Gastrocnemius medialis (tissue), 4 donors: Measurements from ENCODE around the gene IQGAP2. TPM values are rescaled to one million over a fixed set of nuclear protein-coding genes. Genes with fewer than 3 reads are reported as not detected.
"Not testable (repeated sequence)": the region's sequence is repeated elsewhere in the genome, so short reads cannot be mapped to it uniquely, and the experiment has no call there.

Source experiments
- ATAC-seq, 2 donors: fragments of 150-250 bp; one replicate each; pipeline ENCODE4 v1.9.1; 2016
- DNase-seq, 2 donors: peaks; one replicate each; pipeline ENCODE4 v3.0.0-alpha.2; 2019
- H3K27ac ChIP-seq, 4 donors: fragments of 200-600 bp; sonication (generic); 1 replicate in 1 of 4; 2 replicates in 3 of 4; pipeline ENCODE4 v1.5.1; 2016 to 2018; ENCODE audit warnings: mild to moderate bottlenecking in 2 of 4, moderate library complexity in 1 of 4
- H3K27me3 ChIP-seq, 3 donors: fragments of 200-600 bp; sonication (generic) in 2 of 3; 1 replicate in 1 of 3; 2 replicates in 2 of 3; pipeline versions ENCODE4 v1.5.1 to v1.6.0; 2016 to 2019; ENCODE audit warnings: mild to moderate bottlenecking in 1 of 3, moderate library complexity in 1 of 3
- H3K36me3 ChIP-seq, 2 donors: fragments of 200-600 bp; sonication (generic) in 1 of 2; one replicate each; pipeline ENCODE4 v1.5.1; 2017 to 2018
- H3K4me1 ChIP-seq, 2 donors: fragments of 200-600 bp; sonication (generic) in 1 of 2; one replicate each; pipeline ENCODE4 v1.5.1; 2016 to 2017; ENCODE audit warnings: mild to moderate bottlenecking in 2 of 2
- H3K4me3 ChIP-seq, 4 donors: fragments of 200-600 bp; sonication (generic) in 3 of 4; 1 replicate in 1 of 4; 2 replicates in 3 of 4; pipeline ENCODE4 v1.5.1; 2016 to 2019; ENCODE audit warnings: mild to moderate bottlenecking in 2 of 4
- H3K9me3 ChIP-seq, 3 donors: fragments of 200-600 bp; sonication (generic) in 2 of 3; 1 replicate in 1 of 3; 2 replicates in 2 of 3; pipeline ENCODE4 v1.5.1; 2016 to 2019
- POLR2A ChIP-seq, 2 donors: fragments of 450-650 bp; IDR thresholded peaks; one replicate each; pipeline ENCODE4 v1.6.1; 2017; ENCODE audit warnings: antibody characterized with exemption in 2 of 2, mild to moderate bottlenecking in 2 of 2, moderate library complexity in 2 of 2
- in situ Hi-C, 4 donors: fragments of 200-750 bp; cut with MboI; loops; one replicate each; pipeline versions ENCODE4 v1.15.0 to v1.8.0; 2017; ENCODE audit warnings: low sequenced_read_pairs in 4 of 4
- intact Hi-C: fragments of 100-400 bp; cut with DNase I; formaldehyde crosslinking; loops from one replicate; pipeline ENCODE4 v1.15.1; 2023; ENCODE audit warnings: low total_unique reads
- total RNA-seq, 4 donors: library from RNA; depleted of rRNA; stranded (reverse); fragments of >200 nt; gene quantifications; one replicate each; pipeline versions ENCODE4 v1.1.0 to v1.2.3, GENCODE V29; 2016
- TF ChIP-seq, protein P1 (sequence below), 5 experiments: fragments of 450-650 bp in 3 of 5; fragments of 200-600 bp in 2 of 5; sonication (generic) in 2 of 5; IDR thresholded peaks in 4 of 5; conservative IDR thresholded peaks in 1 of 5; 1 replicate in 4 of 5; 2 replicates in 1 of 5; pipeline ENCODE4 v1.5.1; 2016 to 2019; ENCODE audit warnings: antibody characterized with exemption in 5 of 5, mild to moderate bottlenecking in 3 of 5, moderate library complexity in 3 of 5

The IQGAP2 gene
- total RNA-seq, 4 donors from 2014 or later, result 1.5 to 6.8 (median 2.5) TPM

GRCh38 chr5:76548525-76549229 lies 145.6 kb downstream of the IQGAP2 start:
- TF ChIP-seq, protein P1, sequence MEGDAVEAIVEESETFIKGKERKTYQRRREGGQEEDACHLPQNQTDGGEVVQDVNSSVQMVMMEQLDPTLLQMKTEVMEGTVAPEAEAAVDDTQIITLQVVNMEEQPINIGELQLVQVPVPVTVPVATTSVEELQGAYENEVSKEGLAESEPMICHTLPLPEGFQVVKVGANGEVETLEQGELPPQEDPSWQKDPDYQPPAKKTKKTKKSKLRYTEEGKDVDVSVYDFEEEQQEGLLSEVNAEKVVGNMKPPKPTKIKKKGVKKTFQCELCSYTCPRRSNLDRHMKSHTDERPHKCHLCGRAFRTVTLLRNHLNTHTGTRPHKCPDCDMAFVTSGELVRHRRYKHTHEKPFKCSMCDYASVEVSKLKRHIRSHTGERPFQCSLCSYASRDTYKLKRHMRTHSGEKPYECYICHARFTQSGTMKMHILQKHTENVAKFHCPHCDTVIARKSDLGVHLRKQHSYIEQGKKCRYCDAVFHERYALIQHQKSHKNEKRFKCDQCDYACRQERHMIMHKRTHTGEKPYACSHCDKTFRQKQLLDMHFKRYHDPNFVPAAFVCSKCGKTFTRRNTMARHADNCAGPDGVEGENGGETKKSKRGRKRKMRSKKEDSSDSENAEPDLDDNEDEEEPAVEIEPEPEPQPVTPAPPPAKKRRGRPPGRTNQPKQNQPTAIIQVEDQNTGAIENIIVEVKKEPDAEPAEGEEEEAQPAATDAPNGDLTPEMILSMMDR (IDR thresholded peaks at IDR 0.05 in 4 of 5, conservative IDR thresholded peaks at IDR 0.05 in 1 of 5), result no peak
- TF ChIP-seq POLR2A (IDR thresholded peaks at IDR 0.05), result no peak
- DNase-seq (no peak), ATAC-seq (no peak)
- Histone ChIP-seq H3K27ac (no peak overlapping the region), H3K27me3 (no peaks in the 10 kb centered on the region), H3K9me3 (no peaks in the 10 kb centered on the region), H3K36me3 (no peaks in the 10 kb centered on the region), H3K4me1 (no peaks in the 10 kb centered on the region), H3K4me3 (no peak overlapping the region)
- in situ Hi-C loops, result no loop called here
- intact Hi-C loops, result no loop called here

GRCh38 chr5:76550881-76551280 lies 147.8 kb downstream of the IQGAP2 start:
- H3K27ac ChIP-seq, ATAC-seq, in situ Hi-C loops, DNase-seq, intact Hi-C loops, H3K4me3 ChIP-seq, H3K36me3 ChIP-seq, H3K4me1 ChIP-seq, H3K9me3 ChIP-seq, H3K27me3 ChIP-seq: not testable (repeated sequence)

DNA sequence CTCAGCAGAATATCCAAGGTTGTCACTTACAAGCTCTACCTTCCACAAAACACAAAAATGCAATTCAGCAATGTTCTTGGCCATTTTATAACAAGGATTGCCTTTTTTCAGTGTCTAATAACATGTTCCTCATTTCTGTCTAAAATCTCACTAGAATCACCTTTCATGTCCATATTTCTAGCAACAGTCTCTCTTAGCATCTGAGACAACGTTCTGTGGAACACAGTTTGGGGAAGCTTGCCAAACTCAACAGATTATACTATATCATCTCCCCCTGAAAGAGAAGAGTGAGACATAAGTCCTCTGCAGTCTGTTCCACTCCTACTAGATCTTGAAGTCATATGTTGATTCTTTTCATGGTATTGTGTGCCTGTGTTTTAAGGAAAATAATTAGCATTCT lies 149.5 kb downstream of the IQGAP2 start:
- TF ChIP-seq POLR2A (IDR thresholded peaks at IDR 0.05), result no peak
- TF ChIP-seq, protein P1 (IDR thresholded peaks at IDR 0.05 in 4 of 5, conservative IDR thresholded peaks at IDR 0.05 in 1 of 5), result no peak

GRCh38 chr5:76553251-76553650 lies 150.2 kb downstream of the IQGAP2 start:
- H3K27me3 ChIP-seq, result no peaks in the 10 kb centered on the region
- no peak for TF ChIP-seq POLR2A (IDR thresholded peaks at IDR 0.05)
- TF ChIP-seq, protein P1 (IDR thresholded peaks at IDR 0.05 in 4 of 5, conservative IDR thresholded peaks at IDR 0.05 in 1 of 5), result no peak
- H3K4me3 ChIP-seq, result no peak overlapping the region
- H3K9me3 ChIP-seq, result no peaks in the 10 kb centered on the region
- H3K4me1 ChIP-seq, result no peaks in the 10 kb centered on the region
- no peak for ATAC-seq
- intact Hi-C loops, result no loop called here
- in situ Hi-C loops, result no loop called here
- no peak for DNase-seq
- H3K36me3 ChIP-seq, result no peaks in the 10 kb centered on the region
- no peak overlapping the region for H3K27ac ChIP-seq

More for the DNA sequence above, 149.5 kb downstream of the IQGAP2 start:
- Histone ChIP-seq H3K4me3 (no peak overlapping the region), H3K9me3 (no peaks in the 10 kb centered on the region), H3K36me3 (no peaks in the 10 kb centered on the region), H3K27ac (no peak overlapping the region), H3K4me1 (no peaks in the 10 kb centered on the region), H3K27me3 (no peaks in the 10 kb centered on the region)
- DNase-seq (no peak), ATAC-seq (no peak)
- intact Hi-C loops, result no loop called here
- in situ Hi-C loops, result no loop called here

DNA sequence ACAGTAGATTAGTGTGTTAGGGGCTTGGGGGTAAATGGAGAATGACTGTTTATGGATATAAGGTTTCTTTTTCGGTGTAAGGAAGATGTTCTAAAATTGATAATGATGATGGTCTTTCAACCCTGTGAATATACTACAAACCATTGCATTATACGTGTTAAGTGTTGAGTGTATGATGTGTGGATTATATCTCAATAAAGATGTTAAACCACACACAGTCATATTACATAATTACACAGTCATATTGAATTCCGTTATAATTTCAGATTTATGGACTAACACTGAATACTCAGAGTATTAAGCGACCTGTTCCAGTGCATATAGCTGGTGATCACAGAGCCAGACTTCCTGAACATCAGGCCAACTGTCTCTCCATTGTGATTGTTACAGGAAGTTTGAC lies 152.0 kb downstream of the IQGAP2 start:
- Histone ChIP-seq H3K4me3 (no peak overlapping the region), H3K27ac (no peak overlapping the region), H3K27me3 (no peaks in the 10 kb centered on the region), H3K36me3 (no peaks in the 10 kb centered on the region), H3K9me3 (no peaks in the 10 kb centered on the region), H3K4me1 (no peaks in the 10 kb centered on the region)
- in situ Hi-C loops, result no loop called here
- intact Hi-C loops, result no loop called here
- TF ChIP-seq POLR2A (IDR thresholded peaks at IDR 0.05), result no peak
- TF ChIP-seq, protein P1 (IDR thresholded peaks at IDR 0.05 in 4 of 5, conservative IDR thresholded peaks at IDR 0.05 in 1 of 5), result no peak
- no peak for DNase-seq
- no peak for ATAC-seq
